Lung (tissue), 12 donors: ENCODE data around the gene EMILIN1. TPM values are rescaled to one million over a fixed set of nuclear protein-coding genes. Genes with fewer than 3 reads are reported as not detected.
"Not testable (repeated sequence)": the region's sequence is repeated elsewhere in the genome, so short reads cannot be mapped to it uniquely, and the experiment has no call there.

ENCODE experiments used
- ATAC-seq: fragments of 200-7000 bp; cut with Tn5 transposase; one replicate; pipeline ENCODE4 v1.9.1; 2020; ENCODE audit warnings: moderate number of reproducible peaks; ENCODE audit not compliant: insufficient read depth, low FRiP score
- DNase-seq, 3 donors: peaks; one replicate each; pipeline ENCODE4 v3.0.0-alpha.2; 2013 to 2017
- H3K27ac ChIP-seq, 2 donors: one replicate each; pipeline ENCODE4 v1.5.1; 2013; ENCODE audit warnings: mild to moderate bottlenecking in 2 of 2, moderate library complexity in 2 of 2, control low read depth in 1 of 2, inconsistent platforms in 1 of 2, low read depth in 1 of 2, low read length in 1 of 2
- H3K27me3 ChIP-seq, 3 donors: one replicate each; pipeline ENCODE4 v1.5.1; 2013; ENCODE audit warnings: low read length in 2 of 3; ENCODE audit not compliant: control insufficient read depth in 3 of 3, insufficient read depth in 3 of 3
- H3K36me3 ChIP-seq, 4 donors: one replicate each; pipeline ENCODE4 v1.5.1; 2013; ENCODE audit warnings: low read length in 4 of 4, mild to moderate bottlenecking in 1 of 4, moderate library complexity in 1 of 4; ENCODE audit not compliant: control insufficient read depth in 4 of 4, insufficient read depth in 4 of 4
- H3K4me1 ChIP-seq, 5 donors: one replicate each; pipeline ENCODE4 v1.5.1; 2013; ENCODE audit warnings: low read length in 5 of 5, mild to moderate bottlenecking in 2 of 5, moderate library complexity in 1 of 5; ENCODE audit not compliant: control insufficient read depth in 5 of 5, insufficient read depth in 5 of 5
- H3K4me3 ChIP-seq: one replicate; pipeline ENCODE4 v1.5.1; 2013; ENCODE audit warnings: mild to moderate bottlenecking, control low read depth, moderate library complexity
- H3K9ac ChIP-seq, 2 donors: one replicate each; pipeline ENCODE4 v1.5.1; 2013; ENCODE audit warnings: low read length in 2 of 2, control low read depth in 1 of 2; ENCODE audit not compliant: insufficient read depth in 1 of 2
- H3K9me3 ChIP-seq, 4 donors: one replicate each; pipeline ENCODE4 v1.5.1; 2013; ENCODE audit warnings: low read length in 3 of 4, mild to moderate bottlenecking in 1 of 4, moderate library complexity in 1 of 4; ENCODE audit not compliant: control insufficient read depth in 4 of 4, insufficient read depth in 3 of 4
- WGBS, 2 donors: extraction: QIAGEN DNeasy Blood & Tissue Kit; methylation state at CpG; one replicate each; pipeline ENCODE4 v1.1.7; 2013; 5-methylcytosine and 5-hydroxymethylcytosine counted together
- polyA plus RNA-seq, 2 donors: library from polyadenylated mRNA; stranded (reverse); fragments of 200-250 nt; gene quantifications; one replicate each; pipeline ENCODE4 v1.2.1, GENCODE V29; 2013
- total RNA-seq, 2 donors: library from RNA; depleted of rRNA in 1 of 2; stranded (reverse); fragments of >200 nt in 1 of 2; gene quantifications; one replicate each; pipeline ENCODE4 v1.2.1, GENCODE V29; 2014 to 2021
- TF ChIP-seq, protein P1 (sequence below): IDR thresholded peaks from 2 replicates; pipeline ENCODE4 v1.5.1; 2012; ENCODE audit warnings: mild to moderate bottlenecking; ENCODE audit errors: control extremely low read depth, extremely low read depth
- donor health status: control.
- donor health status: control.
- donor health status: Bipolar disorder and iron deficiency.
- donor health status: healthy.
- donor health status: DM: yes; HTN: yes; CAD: no.

The EMILIN1 gene
- total and polyA plus RNA-seq, 4 donors: 74.1 to 163 (median 93.5) TPM

DNA sequence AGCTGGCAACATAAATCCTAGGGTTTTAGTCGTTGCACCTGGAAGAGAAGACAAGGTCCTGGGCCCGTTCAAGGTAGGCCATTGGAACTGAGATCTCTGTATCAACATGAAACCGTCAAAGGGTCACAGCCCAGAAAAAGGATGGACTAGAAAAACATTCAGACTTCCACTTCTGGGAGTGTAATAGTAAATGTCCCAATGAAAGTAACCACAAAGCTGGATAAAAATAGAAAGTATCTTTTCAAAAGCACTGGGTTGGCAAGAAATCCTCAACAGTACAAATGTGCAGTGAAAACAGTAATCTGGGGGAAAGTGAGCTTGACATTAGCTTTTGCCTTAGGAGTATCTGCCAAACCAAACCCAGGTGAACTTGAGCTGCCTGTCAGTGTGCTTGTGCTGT is 27.6 kb downstream of the EMILIN1 start:
- H3K4me1 ChIP-seq: no peaks in the 10 kb centered on the region
- DNase-seq (no peak), ATAC-seq (no peak)
- no peaks in the 10 kb centered on the region for H3K36me3 ChIP-seq
- no peak overlapping the region for H3K27ac ChIP-seq
- H3K4me3 ChIP-seq: no peak overlapping the region
- H3K9me3 ChIP-seq: no peaks in the 10 kb centered on the region
- TF ChIP-seq, protein P1, sequence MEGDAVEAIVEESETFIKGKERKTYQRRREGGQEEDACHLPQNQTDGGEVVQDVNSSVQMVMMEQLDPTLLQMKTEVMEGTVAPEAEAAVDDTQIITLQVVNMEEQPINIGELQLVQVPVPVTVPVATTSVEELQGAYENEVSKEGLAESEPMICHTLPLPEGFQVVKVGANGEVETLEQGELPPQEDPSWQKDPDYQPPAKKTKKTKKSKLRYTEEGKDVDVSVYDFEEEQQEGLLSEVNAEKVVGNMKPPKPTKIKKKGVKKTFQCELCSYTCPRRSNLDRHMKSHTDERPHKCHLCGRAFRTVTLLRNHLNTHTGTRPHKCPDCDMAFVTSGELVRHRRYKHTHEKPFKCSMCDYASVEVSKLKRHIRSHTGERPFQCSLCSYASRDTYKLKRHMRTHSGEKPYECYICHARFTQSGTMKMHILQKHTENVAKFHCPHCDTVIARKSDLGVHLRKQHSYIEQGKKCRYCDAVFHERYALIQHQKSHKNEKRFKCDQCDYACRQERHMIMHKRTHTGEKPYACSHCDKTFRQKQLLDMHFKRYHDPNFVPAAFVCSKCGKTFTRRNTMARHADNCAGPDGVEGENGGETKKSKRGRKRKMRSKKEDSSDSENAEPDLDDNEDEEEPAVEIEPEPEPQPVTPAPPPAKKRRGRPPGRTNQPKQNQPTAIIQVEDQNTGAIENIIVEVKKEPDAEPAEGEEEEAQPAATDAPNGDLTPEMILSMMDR: no peak
- no peak overlapping the region for H3K9ac ChIP-seq
- H3K27me3 ChIP-seq: no peaks in the 10 kb centered on the region
- WGBS, 2 donors: 70 to 73% methylated on average over 3 of the region's 3 CpGs

DNA sequence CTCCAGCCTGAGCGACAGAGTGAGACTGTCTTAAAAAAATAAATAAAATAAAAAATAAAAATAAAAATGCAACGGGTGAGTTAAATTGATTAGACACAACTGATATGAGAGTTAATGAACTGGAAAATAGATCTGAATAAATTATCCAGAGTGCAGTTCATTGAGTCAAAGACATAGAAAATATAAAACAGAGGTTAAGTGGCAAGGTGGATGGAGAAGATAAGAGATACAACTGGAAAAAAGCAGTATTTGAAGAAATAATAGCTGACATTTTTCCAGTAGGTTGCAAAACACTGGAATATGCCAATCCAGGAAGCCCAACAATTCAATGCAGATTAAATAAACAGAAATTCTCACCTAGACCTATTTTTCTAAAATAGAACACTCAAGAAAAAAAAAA is 29.8 kb downstream of the EMILIN1 start:
- no peaks in the 10 kb centered on the region for H3K27me3 ChIP-seq
- ATAC-seq (no peak), DNase-seq (no peak)
- H3K4me3 ChIP-seq: no peak overlapping the region
- H3K9ac ChIP-seq: no peak overlapping the region
- 83 to 97% methylated on average over 2 of the region's 2 CpGs for WGBS, 2 donors
- TF ChIP-seq, protein P1: no peak
- no peaks in the 10 kb centered on the region for H3K4me1 ChIP-seq
- no peaks in the 10 kb centered on the region for H3K9me3 ChIP-seq
- no peak overlapping the region for H3K27ac ChIP-seq
- no peaks in the 10 kb centered on the region for H3K36me3 ChIP-seq

DNA sequence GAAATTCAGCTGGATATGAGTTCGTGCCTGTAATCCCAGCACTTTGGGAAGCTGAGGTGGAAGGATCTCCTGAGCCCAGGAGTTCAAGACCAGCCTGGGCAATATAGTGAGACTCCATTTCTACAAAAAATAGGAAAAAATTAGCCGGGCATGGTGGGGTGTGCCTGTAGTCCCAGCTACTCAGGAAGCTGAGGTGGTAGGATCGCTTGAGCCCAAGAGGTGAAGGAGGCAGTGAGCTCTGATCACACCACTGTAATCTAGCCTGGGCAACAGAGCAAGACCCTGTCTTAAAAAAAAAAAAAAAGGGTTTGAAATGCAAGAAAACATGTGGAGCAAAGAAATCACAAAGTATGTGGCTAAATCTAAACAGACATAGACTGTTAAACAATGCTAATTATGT is 30.7 kb downstream of the EMILIN1 start:
- no peak overlapping the region for H3K4me3 ChIP-seq
- DNase-seq (no peak), ATAC-seq (no peak)
- TF ChIP-seq, protein P1: no peak
- no peaks in the 10 kb centered on the region for H3K36me3 ChIP-seq
- H3K9me3 ChIP-seq: no peaks in the 10 kb centered on the region
- H3K9ac ChIP-seq: no peak overlapping the region
- H3K4me1 ChIP-seq: no peaks in the 10 kb centered on the region
- no peak overlapping the region for H3K27ac ChIP-seq
- WGBS, 2 donors: 90 to 95% methylated on average over 3 of the region's 3 CpGs
- H3K27me3 ChIP-seq: no peaks in the 10 kb centered on the region

DNA sequence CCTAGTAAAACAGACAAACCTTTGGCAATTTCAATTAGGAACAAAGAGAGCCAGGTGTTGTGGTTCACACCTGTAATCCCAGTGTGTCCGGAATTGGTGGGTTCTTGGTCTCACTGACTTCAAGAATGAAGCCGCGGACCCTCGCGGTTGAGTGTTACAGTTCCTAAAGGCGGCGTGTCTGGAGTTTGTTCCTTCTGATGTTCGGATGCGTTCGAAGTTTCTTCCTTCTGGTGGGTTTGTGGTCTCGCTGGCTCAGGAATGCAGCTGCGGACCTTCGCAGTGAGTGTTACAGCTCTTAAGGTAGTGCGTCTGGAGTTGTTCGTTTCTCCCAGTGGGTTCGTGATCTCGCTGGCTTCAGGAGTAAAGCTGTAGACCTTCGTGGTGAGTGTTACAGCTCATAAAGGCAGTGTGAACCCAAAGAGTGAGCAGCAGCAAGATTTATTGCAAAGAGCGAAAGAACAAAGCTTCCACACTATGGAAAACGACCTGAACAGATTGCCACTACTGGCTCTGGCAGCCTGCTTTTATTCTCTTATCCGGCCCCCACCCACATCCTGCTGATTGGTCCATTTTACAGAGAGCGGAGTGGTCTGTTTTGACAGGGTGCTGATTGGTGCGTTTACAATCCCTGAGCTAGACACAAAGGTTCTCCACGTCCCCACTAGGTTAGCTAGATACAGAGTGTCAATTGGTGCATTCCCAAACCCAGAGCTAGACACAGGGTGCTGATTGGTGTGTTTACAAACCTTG is 32.4 kb downstream of the EMILIN1 start:
- not testable (repeated sequence) for H3K9ac ChIP-seq, H3K9me3 ChIP-seq, H3K4me3 ChIP-seq, DNase-seq, ATAC-seq, H3K27me3 ChIP-seq, H3K36me3 ChIP-seq, H3K4me1 ChIP-seq, H3K27ac ChIP-seq
- WGBS, 2 donors: 85 to 89% methylated on average over 24 of the region's 24 CpGs

DNA sequence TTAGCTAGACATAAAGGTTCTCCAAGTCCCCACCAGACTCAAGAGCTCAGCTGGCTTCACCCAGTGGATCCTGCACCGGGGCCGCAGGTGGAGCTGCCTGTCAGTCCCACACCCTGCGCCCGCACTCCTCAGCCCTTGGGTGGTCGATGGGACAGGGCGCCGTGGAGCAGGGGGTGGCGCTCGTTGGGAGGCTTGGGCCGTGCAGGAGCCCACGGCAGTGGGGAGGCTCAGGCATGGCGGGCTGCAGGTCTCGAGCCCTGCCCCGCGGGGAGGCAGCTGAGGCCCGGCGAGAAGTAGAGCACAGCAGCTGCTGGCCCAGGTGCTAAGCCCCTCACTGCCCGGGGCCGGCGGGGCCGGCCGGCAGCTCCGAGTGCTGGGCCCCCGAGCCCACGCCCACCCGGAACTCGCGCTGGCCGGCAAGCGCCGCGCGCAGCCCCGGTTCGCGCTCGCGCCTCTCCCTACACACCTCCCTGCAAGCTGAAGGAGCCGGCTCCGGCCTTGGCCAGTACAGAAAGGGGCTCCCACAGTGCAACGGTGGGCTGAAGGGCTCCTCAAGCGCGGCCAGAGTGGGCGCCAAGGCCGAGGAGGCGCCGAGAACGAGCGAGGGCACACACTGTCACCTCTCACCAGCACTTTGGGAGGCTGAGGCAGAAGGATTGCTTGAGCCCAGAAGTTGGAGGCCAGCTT is 33.1 kb downstream of the EMILIN1 start:
- not testable (repeated sequence) for H3K27me3 ChIP-seq, H3K36me3 ChIP-seq, H3K4me1 ChIP-seq, H3K9ac ChIP-seq, H3K4me3 ChIP-seq, ATAC-seq, H3K9me3 ChIP-seq, DNase-seq, H3K27ac ChIP-seq
- WGBS, 2 donors: 92 to 96% methylated on average over 45 to 49 of the region's 49 CpGs
